Caco-2 (cell line): ENCODE data around the gene TEDC2. TPM values are rescaled to one million over a fixed set of nuclear protein-coding genes. Genes with fewer than 3 reads are reported as not detected.

ENCODE experiments used
- BruUV-seq: library from RNA; stranded (reverse); fragments of 400-500 nt; replicated peaks from 2 replicates; lab custom pipeline; 2021; lab: Mats Ljungman, UMichigan
- CTCF ChIA-PET: fragments of 300-600 bp; sonication (Branson Sonifier 250); formaldehyde crosslinking; loops from one replicate; lab custom pipeline; 2022; ENCODE audit warnings: antibody characterized with exemption; lab: Charles Lee
- POLR2A ChIA-PET: fragments of 300-600 bp; sonication (Branson Sonifier 250); formaldehyde crosslinking; loops from one replicate; lab custom pipeline; 2022; ENCODE audit warnings: antibody characterized with exemption; lab: Charles Lee
- DNase-seq, 2 experiments: peaks; one replicate each; pipeline versions ENCODE4 v3.0.0 to v3.0.0-alpha.2; 2020 to 2022
- H3K27me3 ChIP-seq: replicated peaks from 2 replicates; pipeline ENCODE4 v1.6.0; 2011; ENCODE audit warnings: low read length; ENCODE audit not compliant: control insufficient read depth, insufficient read depth
- H3K36me3 ChIP-seq: 2 replicates; pipeline ENCODE4 v1.5.1; 2011; ENCODE audit warnings: low read length; ENCODE audit not compliant: control insufficient read depth, insufficient read depth
- H3K4me1 ChIP-seq: fragments of 250-450 bp; sonication (Bioruptor Pico); 2 replicates; pipeline ENCODE4 v1.5.1; 2020; ENCODE audit warnings: mild to moderate bottlenecking
- H3K4me3 ChIP-seq: 2 replicates; pipeline ENCODE4 v1.5.1; 2011; ENCODE audit warnings: low read depth, mild to moderate bottlenecking, control low read depth, low read length
- H3K9me3 ChIP-seq: fragments of 250-450 bp; sonication (Bioruptor Pico); 2 replicates; pipeline ENCODE4 v1.5.1; 2020; ENCODE audit warnings: mild to moderate bottlenecking, moderate library complexity
- H3K27ac Mint-ChIP-seq: one replicate; pipeline ENCODE4 v1.8.0; 2022; ENCODE audit warnings: mixed read lengths; ENCODE audit not compliant: unreplicated experiment
- H3K27me3 Mint-ChIP-seq: one replicate; pipeline ENCODE4 v1.8.0; 2022; ENCODE audit warnings: mixed read lengths; ENCODE audit not compliant: insufficient read depth, unreplicated experiment
- H3K36me3 Mint-ChIP-seq: one replicate; pipeline ENCODE4 v1.8.0; 2022; ENCODE audit warnings: mild to moderate bottlenecking, mixed read lengths; ENCODE audit not compliant: insufficient read depth, unreplicated experiment
- H3K4me1 Mint-ChIP-seq: one replicate; pipeline ENCODE4 v1.8.0; 2022; ENCODE audit warnings: low read depth, mixed read lengths; ENCODE audit not compliant: unreplicated experiment
- H3K4me3 Mint-ChIP-seq: one replicate; pipeline ENCODE4 v1.8.0; 2022; ENCODE audit warnings: mild to moderate bottlenecking, moderate library complexity, mixed read lengths; ENCODE audit not compliant: unreplicated experiment
- H3K9me3 Mint-ChIP-seq: one replicate; pipeline ENCODE4 v1.8.0; 2022; ENCODE audit warnings: mixed read lengths; ENCODE audit not compliant: unreplicated experiment
- CTCF ChIP-seq, 2 experiments: fragments of 200-600 bp in 1 of 2; IDR thresholded peaks; 1 replicate in 1 of 2; 2 replicates in 1 of 2; pipeline versions ENCODE4 v1.5.1 to v1.8.0; 2011 to 2022; ENCODE audit warnings: antibody characterized with exemption in 1 of 2, control low read depth in 1 of 2, inconsistent platforms in 1 of 2, low read depth in 1 of 2, low read length in 1 of 2, mild to moderate bottlenecking in 1 of 2, moderate library complexity in 1 of 2; ENCODE audit not compliant: insufficient read depth in 1 of 2, severe bottlenecking in 1 of 2, unreplicated experiment in 1 of 2
- intact Hi-C: fragments of 100-400 bp; cut with micrococcal nuclease; formaldehyde crosslinking; loops from one replicate; pipeline ENCODE4 v1.10.0; 2022; ENCODE audit not compliant: unreplicated experiment
- total RNA-seq: library from RNA; stranded (reverse); gene quantifications from 2 replicates; pipeline ENCODE4 v1.2.3, GENCODE V29; 2022

Gene TEDC2
- total RNA-seq, 1 experiment from 2014 or later = 29.0 TPM

- H3K9me3 ChIP-seq = no peaks in the 10 kb centered on the region
- no peaks in the 10 kb centered on the region for H3K9me3 Mint-ChIP-seq
- H3K4me3 ChIP-seq = no peak overlapping the region
- H3K36me3 ChIP-seq = no peaks in the 10 kb centered on the region
- H3K4me1 Mint-ChIP-seq = peaks cover 21% of the 10 kb centered on the region
- H3K27me3 ChIP-seq = no peaks in the 10 kb centered on the region
- POLR2A ChIA-PET = no interaction called here
- BruUV-seq = no TSS peak
- CTCF ChIA-PET = interaction anchor here (0.8 to 1.3 kb wide), 2 partner anchors 74 to 99 kb away, joined by 3 to 4 read pairs; no protein-coding TSS in a partner anchor
- H3K27ac Mint-ChIP-seq = peak overlapping the region; percentile 92
- peaks cover 15% of the 10 kb centered on the region for H3K4me1 ChIP-seq
- H3K36me3 Mint-ChIP-seq = peaks cover 35% of the 10 kb centered on the region
- H3K4me3 Mint-ChIP-seq = peak overlapping the region; percentile 90
- no peaks in the 10 kb centered on the region for H3K27me3 Mint-ChIP-seq
- peak in 1 of 2 experiments; percentile 17 for DNase-seq
- TF ChIP-seq CTCF (IDR thresholded peaks at IDR 0.05; ENCODE audit: insufficient read depth in 1 of 2, low read depth in 1 of 2, low read length in 1 of 2, severe bottlenecking in 1 of 2, unreplicated experiment in 1 of 2) = no peak
- intact Hi-C loops = loop anchor here (10.0 kb wide), 1 partner anchor 163 kb away; the partner anchor contains the start of gene RNPS1
Measured at GRCh38 chr16:2427526-2427925, 32.4 kb upstream of the TEDC2 start.

- Histone ChIP-seq H3K36me3 (no peaks in the 10 kb centered on the region; the same call in 1 of the 2 replicates), H3K9me3 (no peaks in the 10 kb centered on the region), H3K4me3 (peak overlapping the region; percentile 70), H3K4me1 (peaks cover 15% of the 10 kb centered on the region), H3K27me3 (no peaks in the 10 kb centered on the region)
- peaks cover 42% of the 10 kb centered on the region for H3K36me3 Mint-ChIP-seq
- BruUV-seq = TSS peak; percentile 85
- ChIA-PET CTCF (interaction anchor here (0.6 to 1.3 kb wide), 5 partner anchors 10 to 100 kb away, joined by 3 to 4 read pairs (median 3); no protein-coding TSS in a partner anchor), POLR2A (interaction anchor here (0.6 kb wide), 2 partner anchors 46 to 1667 kb away, joined by 3 to 5 read pairs; no protein-coding TSS in a partner anchor)
- H3K27ac Mint-ChIP-seq = peak overlapping the region; percentile 92
- peaks cover 21% of the 10 kb centered on the region for H3K4me1 Mint-ChIP-seq
- peak in 1 of 2 experiments; percentile 41 for TF ChIP-seq CTCF (IDR thresholded peaks at IDR 0.05; ENCODE audit: insufficient read depth in 1 of 2, low read depth in 1 of 2, low read length in 1 of 2, severe bottlenecking in 1 of 2, unreplicated experiment in 1 of 2)
- peak overlapping the region; percentile 90 for H3K4me3 Mint-ChIP-seq
- no peaks in the 10 kb centered on the region for H3K9me3 Mint-ChIP-seq
- H3K27me3 Mint-ChIP-seq = no peaks in the 10 kb centered on the region
- DNase-seq = peak; percentile 70 to 75
- intact Hi-C loops = loop anchor here (2.0 to 10.0 kb wide), 2 partner anchors 87 to 163 kb away; partner anchors contain the start of genes ABCA3 and RNPS1
Measured at GRCh38 chr16:2428051-2428783, 31.7 kb upstream of the TEDC2 start.

GRCh38 chr16:2428784-2429033 lies 31.2 kb upstream of the TEDC2 start:
- Histone ChIP-seq H3K9me3 (no peaks in the 10 kb centered on the region), H3K4me3 (peak overlapping the region; percentile 70), H3K36me3 (no peaks in the 10 kb centered on the region; the same call in 1 of the 2 replicates), H3K27me3 (no peaks in the 10 kb centered on the region), H3K4me1 (peaks cover 15% of the 10 kb centered on the region)
- no TSS peak for BruUV-seq
- H3K36me3 Mint-ChIP-seq = peaks cover 47% of the 10 kb centered on the region
- DNase-seq = no peak
- H3K4me3 Mint-ChIP-seq = peak overlapping the region; percentile 90
- H3K9me3 Mint-ChIP-seq = no peaks in the 10 kb centered on the region
- TF ChIP-seq CTCF (IDR thresholded peaks at IDR 0.05; ENCODE audit: insufficient read depth in 1 of 2, low read depth in 1 of 2, low read length in 1 of 2, severe bottlenecking in 1 of 2, unreplicated experiment in 1 of 2) = no peak
- no peaks in the 10 kb centered on the region for H3K27me3 Mint-ChIP-seq
- H3K27ac Mint-ChIP-seq = peak overlapping the region; percentile 92
- ChIA-PET POLR2A (interaction anchor here (0.6 kb wide), 1 partner anchor 1668 kb away, joined by 5 read pairs; no protein-coding TSS in a partner anchor), CTCF (interaction anchor here (0.6 to 1.3 kb wide), 3 partner anchors 11 to 73 kb away, joined by 3 to 4 read pairs (median 4); no protein-coding TSS in a partner anchor)
- peaks cover 21% of the 10 kb centered on the region for H3K4me1 Mint-ChIP-seq
- intact Hi-C loops = loop anchor here (2.0 to 10.0 kb wide), 2 partner anchors 88 to 164 kb away; partner anchors contain the start of genes ABCA3 and RNPS1
